ENCODE data around the gene FUZ. TPM values are rescaled to one million over a fixed set of nuclear protein-coding genes. Genes with fewer than 3 reads are reported as not detected.

Gene FUZ
- total RNA-seq, 1 donor from 2014 or later: 10.8 TPM

DNA sequence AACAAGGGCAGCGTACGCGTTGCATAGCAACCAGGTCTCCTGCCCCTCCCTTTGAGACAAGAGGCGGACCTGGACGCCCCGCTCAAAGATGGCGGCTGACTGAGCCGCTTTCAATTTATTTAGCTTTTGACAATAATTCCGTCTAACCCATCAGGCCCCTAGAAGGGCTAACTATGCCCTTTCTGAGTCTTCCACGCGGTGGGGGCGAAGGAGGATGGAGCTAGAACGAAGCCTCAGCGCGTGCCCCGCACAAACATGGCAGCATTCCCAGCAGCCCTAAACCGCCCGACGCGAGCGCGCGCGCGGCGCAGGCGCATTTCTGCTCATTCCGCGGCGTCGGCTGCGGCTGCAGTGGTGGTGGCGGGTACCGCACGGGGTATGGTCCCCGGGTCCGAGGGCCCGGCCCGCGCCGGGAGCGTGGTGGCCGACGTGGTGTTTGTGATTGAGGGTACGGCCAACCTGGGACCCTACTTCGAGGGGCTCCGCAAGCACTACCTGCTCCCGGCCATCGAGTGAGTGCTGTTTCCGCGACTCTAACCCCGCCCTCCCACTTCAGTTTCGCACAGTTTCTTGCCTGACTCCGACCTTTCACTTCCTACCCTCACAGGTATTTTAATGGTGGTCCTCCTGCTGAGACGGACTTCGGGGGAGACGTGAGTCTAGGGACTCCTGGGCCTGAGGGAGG is 5.0 kb upstream of the FUZ start, which contains the start of gene MED25:
TSS of gene MED25 (plus strand) at position 326 of the 685 bp plus-strand sequence. CDS start at position 379, 53 bp downstream.
- Mint-ChIP-seq H3K4me1 (ENCODE audit: low read depth) (peaks cover 30% of the 10 kb centered on the region), H3K36me3 (ENCODE audit: low read depth) (peaks cover under 1% of the 10 kb centered on the region), H3K27ac (ENCODE audit: unreplicated experiment) (peak within 1 kb of the TSS; percentile 100), H3K4me3 (ENCODE audit: unreplicated experiment) (peak within 1 kb of the TSS; percentile 97), H3K27me3 (ENCODE audit: low read depth) (no peaks in the 10 kb centered on the region), H3K9me3 (ENCODE audit: low read depth) (no peaks in the 10 kb centered on the region)
- DNase-seq (ENCODE audit: low spot score): no peak
- TF ChIP-seq, protein P1, sequence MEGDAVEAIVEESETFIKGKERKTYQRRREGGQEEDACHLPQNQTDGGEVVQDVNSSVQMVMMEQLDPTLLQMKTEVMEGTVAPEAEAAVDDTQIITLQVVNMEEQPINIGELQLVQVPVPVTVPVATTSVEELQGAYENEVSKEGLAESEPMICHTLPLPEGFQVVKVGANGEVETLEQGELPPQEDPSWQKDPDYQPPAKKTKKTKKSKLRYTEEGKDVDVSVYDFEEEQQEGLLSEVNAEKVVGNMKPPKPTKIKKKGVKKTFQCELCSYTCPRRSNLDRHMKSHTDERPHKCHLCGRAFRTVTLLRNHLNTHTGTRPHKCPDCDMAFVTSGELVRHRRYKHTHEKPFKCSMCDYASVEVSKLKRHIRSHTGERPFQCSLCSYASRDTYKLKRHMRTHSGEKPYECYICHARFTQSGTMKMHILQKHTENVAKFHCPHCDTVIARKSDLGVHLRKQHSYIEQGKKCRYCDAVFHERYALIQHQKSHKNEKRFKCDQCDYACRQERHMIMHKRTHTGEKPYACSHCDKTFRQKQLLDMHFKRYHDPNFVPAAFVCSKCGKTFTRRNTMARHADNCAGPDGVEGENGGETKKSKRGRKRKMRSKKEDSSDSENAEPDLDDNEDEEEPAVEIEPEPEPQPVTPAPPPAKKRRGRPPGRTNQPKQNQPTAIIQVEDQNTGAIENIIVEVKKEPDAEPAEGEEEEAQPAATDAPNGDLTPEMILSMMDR (IDR thresholded peaks at IDR 0.05): peak; percentile 56

DNA sequence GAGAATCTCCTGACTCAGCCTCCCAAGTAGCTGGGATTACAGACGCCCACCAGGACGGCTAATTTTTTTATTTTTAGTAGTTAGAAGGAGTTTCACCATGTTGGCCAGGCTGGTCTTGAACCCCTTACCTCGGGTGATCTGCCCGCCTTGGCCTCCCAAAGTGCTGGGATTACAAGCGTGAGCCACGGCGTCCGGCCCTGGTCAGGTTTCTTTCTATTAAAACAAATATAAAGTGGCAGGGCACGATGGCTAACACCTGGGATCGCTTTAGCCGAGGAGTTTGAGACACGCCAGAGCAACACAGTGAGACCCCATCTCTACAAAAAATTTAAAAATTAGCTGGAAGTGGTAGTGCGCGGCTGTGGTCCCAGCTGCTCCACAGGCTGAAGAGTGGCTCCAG is 3.5 kb upstream of the FUZ start:
- no peak overlapping the region for H3K4me3 Mint-ChIP-seq (ENCODE audit: unreplicated experiment)

DNA sequence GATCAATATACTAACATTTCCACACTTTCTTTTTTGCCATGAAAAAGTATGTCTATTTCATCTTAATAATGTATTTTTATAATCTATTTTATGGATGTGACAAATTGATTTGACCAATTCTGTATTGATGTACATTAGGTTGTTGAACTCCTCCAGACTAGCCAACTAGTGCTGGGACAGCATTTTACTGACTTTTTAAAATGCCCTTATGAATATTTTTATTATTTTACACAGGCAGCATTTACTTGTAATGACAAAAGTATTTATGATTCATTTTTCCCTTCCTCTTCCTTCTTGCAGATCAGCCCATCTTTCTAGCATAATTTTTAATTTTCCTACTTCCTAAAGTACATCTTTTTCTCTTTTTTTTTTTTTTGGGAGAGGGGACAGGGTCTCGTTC is 918 bp upstream of the FUZ start:
- H3K27me3 Mint-ChIP-seq (ENCODE audit: low read depth): no peaks in the 10 kb centered on the region
- H3K4me3 Mint-ChIP-seq (ENCODE audit: unreplicated experiment): peak overlapping the region; percentile 47
- TF ChIP-seq, protein P1 (IDR thresholded peaks at IDR 0.05): no peak
- peak overlapping the region; percentile 85 for H3K27ac Mint-ChIP-seq (ENCODE audit: unreplicated experiment)
- no peaks in the 10 kb centered on the region for H3K36me3 Mint-ChIP-seq (ENCODE audit: low read depth)
- no peak for DNase-seq (ENCODE audit: low spot score)
- H3K9me3 Mint-ChIP-seq (ENCODE audit: low read depth): no peaks in the 10 kb centered on the region
- peaks cover 38% of the 10 kb centered on the region for H3K4me1 Mint-ChIP-seq (ENCODE audit: low read depth)

More for the DNA sequence above, 3.5 kb upstream of the FUZ start:
- Mint-ChIP-seq H3K36me3 (ENCODE audit: low read depth) (no peaks in the 10 kb centered on the region), H3K4me1 (ENCODE audit: low read depth) (peaks cover 41% of the 10 kb centered on the region), H3K27me3 (ENCODE audit: low read depth) (no peaks in the 10 kb centered on the region), H3K27ac (ENCODE audit: unreplicated experiment) (no peak overlapping the region), H3K9me3 (ENCODE audit: low read depth) (no peaks in the 10 kb centered on the region)
- no peak for DNase-seq (ENCODE audit: low spot score)
- TF ChIP-seq, protein P1 (IDR thresholded peaks at IDR 0.05): no peak

DNA sequence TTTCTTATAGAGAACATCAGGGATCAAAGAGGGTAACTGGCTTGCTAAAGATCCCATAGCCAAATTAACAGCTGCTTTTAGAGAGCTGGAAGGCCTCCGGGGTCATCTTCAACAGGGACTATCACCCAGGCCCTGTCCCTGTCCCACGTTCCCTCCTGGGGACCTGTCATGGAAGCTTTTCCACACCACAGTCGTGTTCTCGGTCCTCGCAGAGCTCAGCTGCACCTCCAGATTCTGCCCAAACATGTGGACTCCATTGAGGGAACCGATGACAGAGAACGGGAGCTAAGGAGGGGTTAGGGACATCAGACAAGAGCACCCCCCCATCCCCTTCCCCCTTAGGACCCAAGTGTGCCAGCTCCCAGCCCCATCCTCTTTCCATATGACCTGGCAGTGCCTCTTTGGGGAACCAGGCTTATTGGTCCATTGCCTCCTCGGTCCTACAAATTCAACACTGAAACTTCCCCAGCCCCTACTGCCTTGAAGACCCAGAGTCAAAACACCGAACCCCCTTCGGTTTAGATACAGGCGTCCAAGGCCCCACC is 568 bp downstream of the FUZ start:
- peaks cover 31% of the 10 kb centered on the region for H3K4me1 Mint-ChIP-seq (ENCODE audit: low read depth)
- no peak for DNase-seq (ENCODE audit: low spot score)

DNA sequence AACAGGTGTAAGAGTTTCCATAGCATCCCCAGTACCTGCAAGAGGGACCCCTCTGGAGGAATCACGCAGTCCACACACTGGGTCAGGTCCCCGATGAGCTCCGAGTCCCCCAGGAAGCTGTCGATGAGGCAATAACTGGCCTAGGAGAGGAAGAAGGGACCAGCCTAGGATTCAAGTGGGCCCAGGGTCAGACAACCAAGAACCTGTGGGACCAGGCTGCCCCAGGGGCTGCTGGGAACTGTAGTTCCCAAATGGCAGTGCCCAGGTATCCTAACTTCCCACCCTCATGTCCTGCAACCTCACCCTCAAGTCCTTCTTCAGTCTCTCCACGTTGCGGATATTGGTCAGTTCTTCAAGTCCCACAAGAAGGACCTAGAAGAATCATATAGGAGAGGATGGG is 1.8 kb downstream of the FUZ start:
- TF ChIP-seq, protein P1 (IDR thresholded peaks at IDR 0.05): no peak
- H3K4me1 Mint-ChIP-seq (ENCODE audit: low read depth): peaks cover 27% of the 10 kb centered on the region
- H3K4me3 Mint-ChIP-seq (ENCODE audit: unreplicated experiment): no peak overlapping the region
- H3K27me3 Mint-ChIP-seq (ENCODE audit: low read depth): no peaks in the 10 kb centered on the region
- H3K36me3 Mint-ChIP-seq (ENCODE audit: low read depth): peaks cover 1% of the 10 kb centered on the region
- no peak for DNase-seq (ENCODE audit: low spot score)
- no peak overlapping the region for H3K27ac Mint-ChIP-seq (ENCODE audit: unreplicated experiment)
- H3K9me3 Mint-ChIP-seq (ENCODE audit: low read depth): no peaks in the 10 kb centered on the region

More for the DNA sequence above, 568 bp downstream of the FUZ start:
- Mint-ChIP-seq H3K9me3 (ENCODE audit: low read depth) (no peaks in the 10 kb centered on the region), H3K36me3 (ENCODE audit: low read depth) (no peaks in the 10 kb centered on the region), H3K27me3 (ENCODE audit: low read depth) (no peaks in the 10 kb centered on the region), H3K27ac (ENCODE audit: unreplicated experiment) (peak overlapping the region; percentile 97), H3K4me3 (ENCODE audit: unreplicated experiment) (peak overlapping the region; percentile 88)
- TF ChIP-seq, protein P1 (IDR thresholded peaks at IDR 0.05): no peak
